HEK293 (cell line): ENCODE data around the gene HNF1A.

Experiments
- CTCF ChIA-PET: fragments of 350-600 bp; formaldehyde crosslinking; extraction: SDS; loops from one replicate; lab custom pipeline; 2021; ENCODE audit warnings: antibody characterized with exemption; lab: Yijun Ruan, JAX
- POLR2A ChIA-PET: fragments of 300-600 bp; formaldehyde crosslinking; extraction: SDS; loops from one replicate; lab custom pipeline; 2020; ENCODE audit warnings: antibody characterized with exemption, inconsistent platforms; lab: Yijun Ruan, JAX
- H3K27ac ChIP-seq: fragments of 200-500 bp; sonication (Bioruptor generic); 2 replicates; pipeline ENCODE4 v1.5.1; 2014; ENCODE audit warnings: low read depth, low read length, control low read depth, inconsistent platforms; ENCODE audit errors: extremely low read depth
- H3K36me3 ChIP-seq, 2 experiments: fragments of 200-500 bp in 1 of 2; sonication (Bioruptor generic) in 1 of 2; 1 replicate in 1 of 2; 2 replicates in 1 of 2; pipeline ENCODE4 v1.5.1; 2014 to 2017; ENCODE audit warnings: inconsistent platforms in 2 of 2, low read length in 2 of 2; ENCODE audit not compliant: control insufficient read depth in 2 of 2, insufficient read depth in 1 of 2
- H3K4me1 ChIP-seq: fragments of 200-500 bp; sonication (Bioruptor generic); 2 replicates; pipeline ENCODE4 v1.5.1; 2014; ENCODE audit warnings: mild to moderate bottlenecking, low read length, inconsistent platforms; ENCODE audit not compliant: control insufficient read depth, insufficient read depth
- H3K4me3 ChIP-seq: 2 replicates; pipeline ENCODE4 v1.5.1; 2011; ENCODE audit warnings: low read depth, mild to moderate bottlenecking, control low read depth, low read length, moderate library complexity
- H3K9me3 ChIP-seq: fragments of 200-500 bp; sonication (Bioruptor generic); 2 replicates; pipeline ENCODE4 v1.5.1; 2014; ENCODE audit warnings: low read depth, low read length, inconsistent platforms; ENCODE audit not compliant: control insufficient read depth, insufficient read depth
- HOXD13 ChIP-seq: sonication (generic); formaldehyde crosslinking; IDR thresholded peaks from 2 replicates; pipeline ENCODE4 v1.8.0; 2022; ENCODE audit warnings: missing genetic modification reagents, borderline replicate concordance
- MZF1 ChIP-seq: fragments of 450-650 bp; formaldehyde crosslinking; IDR thresholded peaks from 2 replicates; pipeline ENCODE4 v1.5.1; 2017; ENCODE audit warnings: missing biosample characterization, missing genetic modification characterization, borderline replicate concordance
- REST ChIP-seq: fragments of 450-650 bp; formaldehyde crosslinking; IDR thresholded peaks from 2 replicates; pipeline ENCODE4 v1.5.1; 2016; ENCODE audit warnings: missing biosample characterization, missing genetic modification characterization
- YY1 ChIP-seq: fragments of 450-650 bp; formaldehyde crosslinking; IDR thresholded peaks from 2 replicates; pipeline ENCODE4 v1.5.1; 2018; ENCODE audit warnings: missing biosample characterization, missing genetic modification characterization
- ZNF114 ChIP-seq: fragments of 450-650 bp; formaldehyde crosslinking; IDR thresholded peaks from 2 replicates; pipeline ENCODE4 v1.5.0; 2017; ENCODE audit warnings: missing biosample characterization, missing genetic modification characterization
- ZNF239 ChIP-seq: fragments of 450-650 bp; formaldehyde crosslinking; IDR thresholded peaks from 2 replicates; pipeline ENCODE4 v1.5.1; 2016; ENCODE audit warnings: missing biosample characterization, missing genetic modification characterization
- ZNF37A ChIP-seq: fragments of 450-650 bp; IDR thresholded peaks from 2 replicates; pipeline ENCODE4 v1.5.1; 2018; ENCODE audit warnings: missing biosample characterization, missing genetic modification characterization
- ZNF747 ChIP-seq: fragments of 450-650 bp; formaldehyde crosslinking; IDR thresholded peaks from 2 replicates; pipeline ENCODE4 v1.5.1; 2016; ENCODE audit warnings: missing biosample characterization, missing genetic modification characterization
- ZNF777 ChIP-seq: fragments of 450-650 bp; formaldehyde crosslinking; IDR thresholded peaks from 2 replicates; pipeline ENCODE4 v1.5.1; 2017; ENCODE audit warnings: missing biosample characterization, missing genetic modification characterization, borderline replicate concordance
- TF ChIP-seq, protein P1 (sequence below): fragments of 450-650 bp; formaldehyde crosslinking; IDR thresholded peaks from 2 replicates; pipeline ENCODE4 v1.5.1; 2016; ENCODE audit warnings: missing biosample characterization, missing genetic modification characterization

HNF1A gene

DNA sequence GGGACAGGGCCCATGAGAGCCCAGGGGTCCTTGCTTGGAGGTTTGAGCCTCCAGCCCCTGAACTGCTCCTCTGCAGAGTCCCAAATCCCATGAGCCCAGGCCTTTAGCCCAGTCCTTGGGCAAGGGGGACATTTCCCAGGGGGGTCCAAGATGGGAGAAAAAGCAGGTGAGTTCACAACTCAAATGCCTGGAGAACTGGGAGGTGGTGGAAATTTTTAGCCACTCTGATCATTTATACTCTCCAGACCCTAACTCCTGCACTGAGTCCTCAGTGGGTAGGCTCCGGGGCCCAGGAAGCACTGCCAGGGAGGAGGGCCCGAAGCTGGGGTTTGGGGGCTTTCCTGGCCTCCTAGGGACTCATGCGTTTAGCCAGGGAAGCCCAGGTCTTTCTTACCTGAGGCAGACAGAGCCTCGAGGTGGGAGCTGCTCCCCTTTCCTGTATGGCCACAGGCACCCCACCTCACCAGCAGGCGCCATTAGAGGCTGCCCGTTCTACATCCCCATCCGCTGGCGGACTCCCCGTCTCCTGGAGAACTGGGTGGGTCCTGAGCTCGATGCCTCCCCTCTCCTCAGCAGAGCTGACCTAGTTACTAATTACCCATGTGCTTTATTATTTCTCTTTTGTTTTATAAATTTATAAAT, 998 bp downstream of the HNF1A start:
- Histone ChIP-seq H3K4me1 (no peaks in the 10 kb centered on the region), H3K9me3 (no peaks in the 10 kb centered on the region), H3K36me3 (no peaks in the 10 kb centered on the region), H3K4me3 (no peak overlapping the region), H3K27ac (no peak overlapping the region)
- CTCF ChIA-PET, result interaction anchor here (1.0 to 1.4 kb wide), 2 partner anchors 13 to 26 kb away, joined by 3 to 4 read pairs; no protein-coding TSS in a partner anchor
- no peak for TF ChIP-seq ZNF747 (tag by site-specific recombination)
- TF ChIP-seq ZNF37A (tag by site-specific recombination), result no peak
- TF ChIP-seq HOXD13 (CRISPR knock-in tag), result no peak
- no peak for TF ChIP-seq ZNF777 (tag by site-specific recombination)
- TF ChIP-seq ZNF239 (tag by site-specific recombination), result peak; percentile 87
- POLR2A ChIA-PET, result interaction anchor here (0.6 kb wide), 1 partner anchor 100 kb away, joined by 3 read pairs; no protein-coding TSS in a partner anchor

DNA sequence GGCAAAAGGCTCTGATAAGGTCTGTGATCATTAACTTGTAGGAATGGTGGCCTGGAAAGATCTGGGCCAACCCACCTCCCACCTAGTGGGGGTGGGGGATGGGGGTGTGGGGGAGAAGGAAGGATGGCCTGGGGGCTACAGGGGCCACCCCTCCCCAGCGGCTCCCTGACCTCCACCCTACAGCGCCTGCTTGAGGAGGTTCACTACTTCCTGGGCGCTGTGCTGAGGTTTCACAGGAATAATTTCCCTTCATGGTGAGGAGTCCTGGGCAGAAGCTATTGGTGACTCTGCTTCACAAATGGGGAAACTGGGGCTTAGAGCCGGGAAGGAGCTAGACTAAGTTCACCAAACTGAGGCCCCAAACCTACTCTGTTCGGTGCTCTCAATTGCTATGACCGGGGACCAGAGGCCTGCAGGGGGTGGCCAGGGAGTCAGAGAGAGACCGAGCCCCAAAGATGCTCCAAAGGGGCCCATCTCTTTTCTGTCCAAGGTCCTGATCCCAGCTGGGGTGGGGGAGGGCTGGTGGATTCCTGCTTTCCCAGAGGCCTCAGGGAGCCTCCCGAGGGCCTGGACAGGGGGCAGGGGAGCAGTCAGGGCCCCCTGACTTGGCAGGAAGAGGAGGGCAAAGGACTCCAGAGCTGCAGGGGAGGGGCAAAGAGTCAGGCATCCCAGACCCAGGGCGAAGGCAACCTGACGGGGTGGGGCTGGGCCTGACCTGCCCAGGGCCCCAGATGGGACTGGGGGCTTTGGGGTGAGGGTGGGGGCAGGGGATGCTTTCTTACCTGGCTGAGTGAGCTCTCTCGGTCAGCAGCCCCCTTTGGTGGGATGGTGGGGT, 1.7 kb downstream of the HNF1A start:
- Histone ChIP-seq H3K4me3 (no peak overlapping the region), H3K36me3 (no peaks in the 10 kb centered on the region), H3K9me3 (no peaks in the 10 kb centered on the region), H3K4me1 (no peaks in the 10 kb centered on the region), H3K27ac (no peak overlapping the region)
- TF ChIP-seq REST (tag by site-specific recombination) (peak; percentile 88), ZNF114 (tag by site-specific recombination) (no peak)
- ChIA-PET CTCF (interaction anchor here (0.7 to 1.6 kb wide), 5 partner anchors 8 to 130 kb away, joined by 3 to 8 read pairs (median 4); no protein-coding TSS in a partner anchor), POLR2A (no interaction called here)

GRCh38 chr12:120980800-120981368, 2.5 kb downstream of the HNF1A start:
- Histone ChIP-seq H3K27ac (no peak overlapping the region), H3K4me3 (no peak overlapping the region), H3K36me3 (no peaks in the 10 kb centered on the region)
- CTCF ChIA-PET, result interaction anchor here (0.6 to 1.6 kb wide), 4 partner anchors 9 to 129 kb away, joined by 3 to 8 read pairs (median 4); no protein-coding TSS in a partner anchor
- TF ChIP-seq, protein P1, sequence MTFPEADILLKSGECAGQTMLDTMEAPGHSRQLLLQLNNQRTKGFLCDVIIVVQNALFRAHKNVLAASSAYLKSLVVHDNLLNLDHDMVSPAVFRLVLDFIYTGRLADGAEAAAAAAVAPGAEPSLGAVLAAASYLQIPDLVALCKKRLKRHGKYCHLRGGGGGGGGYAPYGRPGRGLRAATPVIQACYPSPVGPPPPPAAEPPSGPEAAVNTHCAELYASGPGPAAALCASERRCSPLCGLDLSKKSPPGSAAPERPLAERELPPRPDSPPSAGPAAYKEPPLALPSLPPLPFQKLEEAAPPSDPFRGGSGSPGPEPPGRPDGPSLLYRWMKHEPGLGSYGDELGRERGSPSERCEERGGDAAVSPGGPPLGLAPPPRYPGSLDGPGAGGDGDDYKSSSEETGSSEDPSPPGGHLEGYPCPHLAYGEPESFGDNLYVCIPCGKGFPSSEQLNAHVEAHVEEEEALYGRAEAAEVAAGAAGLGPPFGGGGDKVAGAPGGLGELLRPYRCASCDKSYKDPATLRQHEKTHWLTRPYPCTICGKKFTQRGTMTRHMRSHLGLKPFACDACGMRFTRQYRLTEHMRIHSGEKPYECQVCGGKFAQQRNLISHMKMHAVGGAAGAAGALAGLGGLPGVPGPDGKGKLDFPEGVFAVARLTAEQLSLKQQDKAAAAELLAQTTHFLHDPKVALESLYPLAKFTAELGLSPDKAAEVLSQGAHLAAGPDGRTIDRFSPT, result no peak
- TF ChIP-seq YY1 (tag by site-specific recombination), result no peak
- TF ChIP-seq MZF1 (tag by site-specific recombination), result no peak
- TF ChIP-seq, all 188 proteins: peak for 0
- Histone ChIP-seq H3K4me1 (no peaks in the 10 kb centered on the region), H3K9me3 (no peaks in the 10 kb centered on the region)
- POLR2A ChIA-PET, result interaction anchor here (0.6 kb wide), 1 partner anchor 315 kb away, joined by 5 read pairs; no protein-coding TSS in a partner anchor
